Activated B cell treated with CpG ODN at 0.5 μM for 24 hours (primary cell): Measurements from ENCODE around the gene STK32A. TPM values are rescaled to one million over a fixed set of nuclear protein-coding genes. Genes with fewer than 3 reads are reported as not detected.

Experiments used
- ATAC-seq: fragments of 200-7000 bp; cut with Tn5 transposase; one replicate; pipeline ENCODE4 v1.10.0; 2021; ENCODE audit warnings: low read depth, mild to moderate bottlenecking, moderate library complexity
- CTCF ChIA-PET: fragments of 350-600 bp; sonication (Branson Sonifier 250); formaldehyde crosslinking; loops from one replicate; lab custom pipeline; 2021; ENCODE audit warnings: antibody characterized with exemption; lab: Charles Lee
- POLR2A ChIA-PET: fragments of 350-600 bp; sonication (Branson Sonifier 250); formaldehyde crosslinking; loops from one replicate; lab custom pipeline; 2021; ENCODE audit warnings: antibody characterized with exemption; lab: Charles Lee
- DNase-seq: peaks from one replicate; pipeline ENCODE4 v3.0.0; 2022
- H3K27ac Mint-ChIP-seq: one replicate; pipeline ENCODE4 v1.8.0; 2020; ENCODE audit warnings: mixed read lengths
- H3K27me3 Mint-ChIP-seq: one replicate; pipeline ENCODE4 v1.8.0; 2021; ENCODE audit warnings: mixed read lengths
- H3K36me3 Mint-ChIP-seq: one replicate; pipeline ENCODE4 v1.8.0; 2021; ENCODE audit warnings: low read depth, mixed read lengths
- H3K4me1 Mint-ChIP-seq: one replicate; pipeline ENCODE4 v1.8.0; 2021; ENCODE audit warnings: mixed read lengths
- H3K4me3 Mint-ChIP-seq: one replicate; pipeline ENCODE4 v1.8.0; 2020; ENCODE audit warnings: mild to moderate bottlenecking, mixed read lengths
- H3K9me3 Mint-ChIP-seq: one replicate; pipeline ENCODE4 v1.8.0; 2020; ENCODE audit warnings: mixed read lengths
- CTCF ChIP-seq: fragments of 200-600 bp; IDR thresholded peaks from one replicate; pipeline ENCODE4 v1.8.0; 2022; ENCODE audit warnings: antibody characterized with exemption, mild to moderate bottlenecking
- intact Hi-C: fragments of 100-400 bp; cut with micrococcal nuclease; formaldehyde crosslinking; loops from one replicate; pipeline ENCODE4 v1.15.1; 2024
- total RNA-seq: library from RNA; stranded (reverse); gene quantifications from 2 replicates; pipeline ENCODE4 v1.2.3, GENCODE V29; 2022

STK32A gene
- total RNA-seq, 1 donor from 2014 or later, result not detected

- ChIA-PET CTCF (no interaction called here), POLR2A (no interaction called here)
- no peak overlapping the region for H3K27ac Mint-ChIP-seq
- no peaks in the 10 kb centered on the region for H3K27me3 Mint-ChIP-seq
- intact Hi-C loops, result no loop called here
- no peaks in the 10 kb centered on the region for H3K36me3 Mint-ChIP-seq
- H3K4me3 Mint-ChIP-seq, result no peak overlapping the region
- TF ChIP-seq CTCF, result no peak
- H3K9me3 Mint-ChIP-seq, result no peaks in the 10 kb centered on the region
- ATAC-seq (no peak), DNase-seq (no peak)
- no peaks in the 10 kb centered on the region for H3K4me1 Mint-ChIP-seq
Measured at GRCh38 chr5:147411359-147412319, 176.8 kb downstream of the STK32A start.

GRCh38 chr5:147412561-147412960, 177.7 kb downstream of the STK32A start:
- ATAC-seq, result no peak

GRCh38 chr5:147413266-147413665, 178.4 kb downstream of the STK32A start:
- POLR2A ChIA-PET, result no interaction called here
- TF ChIP-seq CTCF, result no peak
- Mint-ChIP-seq H3K27me3 (no peaks in the 10 kb centered on the region), H3K4me3 (no peak overlapping the region), H3K4me1 (no peaks in the 10 kb centered on the region), H3K9me3 (no peaks in the 10 kb centered on the region), H3K27ac (no peak overlapping the region), H3K36me3 (no peaks in the 10 kb centered on the region)
- intact Hi-C loops, result no loop called here
- CTCF ChIA-PET, result no interaction called here
- DNase-seq (no peak), ATAC-seq (no peak)

More at GRCh38 chr5:147412561-147412960, 177.7 kb downstream of the STK32A start:
- no peak overlapping the region for H3K27ac Mint-ChIP-seq
- no peaks in the 10 kb centered on the region for H3K9me3 Mint-ChIP-seq
- H3K27me3 Mint-ChIP-seq, result no peaks in the 10 kb centered on the region
- H3K4me3 Mint-ChIP-seq, result no peak overlapping the region
- TF ChIP-seq CTCF, result no peak
- ChIA-PET POLR2A (no interaction called here), CTCF (no interaction called here)
- DNase-seq, result no peak
- intact Hi-C loops, result no loop called here
- no peaks in the 10 kb centered on the region for H3K36me3 Mint-ChIP-seq
- no peaks in the 10 kb centered on the region for H3K4me1 Mint-ChIP-seq

- TF ChIP-seq CTCF, result no peak
- H3K4me3 Mint-ChIP-seq, result no peak overlapping the region
- intact Hi-C loops, result no loop called here
- no peaks in the 10 kb centered on the region for H3K9me3 Mint-ChIP-seq
- no peaks in the 10 kb centered on the region for H3K4me1 Mint-ChIP-seq
- no peak for DNase-seq
- no peaks in the 10 kb centered on the region for H3K27me3 Mint-ChIP-seq
- CTCF ChIA-PET, result no interaction called here
- no peak overlapping the region for H3K27ac Mint-ChIP-seq
- no peak for ATAC-seq
- POLR2A ChIA-PET, result no interaction called here
- no peaks in the 10 kb centered on the region for H3K36me3 Mint-ChIP-seq
Measured at GRCh38 chr5:147415651-147416050, 180.8 kb downstream of the STK32A start.

GRCh38 chr5:147417135-147417813, 182.4 kb downstream of the STK32A start:
- TF ChIP-seq CTCF, result no peak
- Mint-ChIP-seq H3K27me3 (no peaks in the 10 kb centered on the region), H3K36me3 (no peaks in the 10 kb centered on the region), H3K4me3 (no peak overlapping the region), H3K27ac (no peak overlapping the region), H3K9me3 (no peaks in the 10 kb centered on the region), H3K4me1 (no peaks in the 10 kb centered on the region)
- CTCF ChIA-PET, result no interaction called here
- no peak for DNase-seq
- intact Hi-C loops, result no loop called here
- POLR2A ChIA-PET, result no interaction called here
- ATAC-seq, result no peak
